Omental fat pad (tissue), 4 donors: Measurements from ENCODE around the gene MAML3. TPM values are rescaled to one million over a fixed set of nuclear protein-coding genes. Genes with fewer than 3 reads are reported as not detected.

Experiments used
- ATAC-seq: fragments of 150-250 bp; one replicate; pipeline ENCODE4 v1.9.1; 2016; ENCODE audit warnings: mild to moderate bottlenecking, moderate library complexity; ENCODE audit not compliant: low FRiP score
- DNase-seq: peaks from one replicate; pipeline ENCODE4 v3.0.0-alpha.2; 2019; ENCODE audit warnings: low spot score
- CTCF ChIP-seq, 3 donors: fragments of 450-650 bp; IDR thresholded peaks; one replicate each; pipeline ENCODE4 v1.5.1; 2016 to 2017; ENCODE audit warnings: antibody characterized with exemption in 3 of 3, mild to moderate bottlenecking in 3 of 3, moderate library complexity in 2 of 3
- total RNA-seq, 4 donors: library from RNA; depleted of rRNA; stranded (reverse); fragments of >200 nt; gene quantifications; one replicate each; pipeline ENCODE4 v1.1.0, GENCODE V29; 2016

The MAML3 gene
- total RNA-seq, 4 donors from 2014 or later = 4.8 to 12.8 (median 11.7) TPM

GRCh38 chr4:139896091-139896604 is 257.8 kb downstream of the MAML3 start:
- DNase-seq (no peak), ATAC-seq (no peak)
- TF ChIP-seq CTCF (IDR thresholded peaks at IDR 0.05) = no peak

GRCh38 chr4:139893801-139894200 is 260.2 kb downstream of the MAML3 start:
- no peak for TF ChIP-seq CTCF (IDR thresholded peaks at IDR 0.05)
- ATAC-seq (no peak), DNase-seq (no peak)

GRCh38 chr4:139892973-139893736 is 260.8 kb downstream of the MAML3 start:
- no peak for DNase-seq
- no peak for ATAC-seq
- no peak for TF ChIP-seq CTCF (IDR thresholded peaks at IDR 0.05)

GRCh38 chr4:139890816-139891215 is 263.2 kb downstream of the MAML3 start:
- no peak for TF ChIP-seq CTCF (IDR thresholded peaks at IDR 0.05)
- no peak for DNase-seq
- ATAC-seq = no peak

- ATAC-seq (no peak), DNase-seq (no peak)
- TF ChIP-seq CTCF (IDR thresholded peaks at IDR 0.05) = no peak
Observed at GRCh38 chr4:139889901-139890300, 264.1 kb downstream of the MAML3 start.

- TF ChIP-seq CTCF (IDR thresholded peaks at IDR 0.05) = no peak
- ATAC-seq = no peak
Observed at GRCh38 chr4:139889264-139889663, 264.7 kb downstream of the MAML3 start.

More at GRCh38 chr4:139889264-139889663, 264.7 kb downstream of the MAML3 start:
- DNase-seq = no peak
